Right lobe of liver (tissue), 6 donors: Measurements from ENCODE around the gene PDE6B. TPM values are rescaled to one million over a fixed set of nuclear protein-coding genes. Genes with fewer than 3 reads are reported as not detected.

Experiments used
- ATAC-seq, 4 donors: fragments of 200-7000 bp; cut with Tn5 transposase; one replicate each; pipeline ENCODE4 v1.9.1; 2020; ENCODE audit warnings: mild to moderate bottlenecking in 4 of 4, moderate library complexity in 4 of 4
- DNase-seq, 3 donors: peaks; one replicate each; pipeline ENCODE4 v3.0.0-alpha.2; 2020
- H3K27ac ChIP-seq, 3 donors: fragments of 200-600 bp; one replicate each; pipeline ENCODE4 v1.8.0; 2022
- H3K27me3 ChIP-seq, 2 donors: fragments of 200-600 bp; one replicate each; pipeline ENCODE4 v1.8.0; 2022
- H3K36me3 ChIP-seq, 4 donors: fragments of 200-600 bp; sonication (generic) in 1 of 4; one replicate each; pipeline versions ENCODE4 v1.5.1 to v1.8.0; 2017 to 2022; ENCODE audit warnings: control low read depth in 1 of 4
- H3K4me1 ChIP-seq, 4 donors: fragments of 200-600 bp; sonication (generic) in 1 of 4; one replicate each; pipeline versions ENCODE4 v1.5.1 to v1.8.0; 2017 to 2022; ENCODE audit warnings: control low read depth in 1 of 4
- H3K4me3 ChIP-seq, 3 donors: fragments of 200-600 bp; one replicate each; pipeline ENCODE4 v1.8.0; 2022
- H3K9me3 ChIP-seq, 4 donors: fragments of 200-600 bp; sonication (generic) in 1 of 4; one replicate each; pipeline versions ENCODE4 v1.5.1 to v1.8.0; 2017 to 2022; ENCODE audit warnings: control low read depth in 1 of 4
- CTCF ChIP-seq, 4 donors: fragments of 200-600 bp in 3 of 4; fragments of 450-650 bp in 1 of 4; IDR thresholded peaks; one replicate each; pipeline versions ENCODE4 v1.5.1 to v1.8.0; 2016 to 2022; ENCODE audit warnings: antibody characterized with exemption in 4 of 4, mild to moderate bottlenecking in 2 of 4
- POLR2A ChIP-seq: fragments of 450-650 bp; IDR thresholded peaks from one replicate; pipeline ENCODE4 v1.6.1; 2017; ENCODE audit warnings: antibody characterized with exemption, mild to moderate bottlenecking
- WGBS: methylation state at CpG from one replicate; pipeline ENCODE4 v1.1.6; 2018; ENCODE audit warnings: low coverage, low lambda C conversion rate; ENCODE audit not compliant: insufficient coverage; ENCODE audit errors: missing lambda C conversion rate; 5-methylcytosine and 5-hydroxymethylcytosine counted together
- intact Hi-C, 2 donors: fragments of 100-400 bp; cut with DNase I; formaldehyde crosslinking; loops; one replicate each; pipeline versions ENCODE4 v1.11.2 to v1.14.1; 2022
- total RNA-seq, 6 experiments: library from RNA; depleted of rRNA in 2 of 6; stranded (reverse); fragments of >200 nt in 2 of 6; fragmentation: NEBNext Ultra II Directional in 3 of 6; extraction: Animal tissue kit (Norgen Biotek cat#: 25700) in 3 of 6; gene quantifications; one replicate each; pipeline versions ENCODE4 v1.1.0 to v1.2.4, GENCODE V29; 2016 to 2023
- donor health status: DM: no; HTN: yes; CAD: no.
- donor health status: DM: no; HTN: no; CAD: no.
- donor health status: DM: no; HTN: no; CAD: no.
- donor health status: DM: no; HTN: yes; CAD: no.
- donor health status: DM: no; HTN: yes; CAD: no.

The PDE6B gene
- total RNA-seq, 6 experiments from 2014 or later, result 0.24 to 1.9 (median 0.76) TPM; not detected in 1

GRCh38 chr4:680928-681645 lies 55.7 kb downstream of the PDE6B start:
- ATAC-seq, result peak; percentile 24 to 55 (median 36)
- Histone ChIP-seq H3K27me3 (no peaks in the 10 kb centered on the region), H3K27ac (no peak overlapping the region), H3K4me3 (peak overlapping the region; percentile 33 to 48 (median 35)), H3K9me3 (no peaks in the 10 kb centered on the region), H3K4me1 (peaks cover 0 to 6% (median 3%) of the 10 kb centered on the region in 4 donors), H3K36me3 (no peaks in the 10 kb centered on the region)
- intact Hi-C loops, result no loop called here
- TF ChIP-seq POLR2A (peak; percentile 16), CTCF (IDR thresholded peaks at IDR 0.05) (no peak)
- no CpG with 5 or more reads among the region's 62 CpGs for WGBS
- DNase-seq, result peak in 2 of 3 donors; percentile 67 to 73

DNA sequence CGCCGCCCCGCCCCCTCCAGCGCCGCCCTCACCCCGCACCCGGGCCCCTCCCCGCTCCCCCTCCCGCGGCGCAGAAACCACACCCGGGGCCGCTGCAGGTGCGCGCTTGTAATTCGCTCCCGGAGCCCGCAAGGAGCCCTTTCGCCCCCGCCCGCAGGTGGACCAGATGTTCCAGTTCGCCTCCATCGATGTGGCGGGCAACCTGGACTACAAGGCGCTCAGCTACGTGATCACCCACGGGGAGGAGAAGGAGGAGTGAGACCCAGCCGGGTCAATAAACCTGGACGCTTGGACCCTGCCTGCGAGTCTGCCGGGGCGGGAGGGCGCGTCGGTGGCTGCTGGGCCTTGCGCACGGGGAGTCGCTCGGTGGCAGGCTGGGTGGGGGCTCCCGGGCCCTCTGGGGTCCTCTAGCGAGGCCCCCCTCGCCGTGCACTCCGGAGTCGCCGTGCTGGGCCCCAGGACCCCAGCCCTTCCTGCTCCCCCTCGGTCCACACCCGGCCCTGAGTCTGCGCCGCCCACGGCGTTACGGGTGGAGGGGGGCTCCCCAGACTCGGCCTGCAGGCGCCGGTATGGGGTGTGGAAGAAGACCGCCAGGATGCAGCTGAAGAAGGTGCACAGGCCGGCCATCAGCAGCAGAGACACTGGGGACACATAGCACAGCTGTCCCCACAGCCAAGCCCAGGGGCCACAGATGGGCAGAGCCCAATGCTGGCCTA lies 56.5 kb downstream of the PDE6B start:
- no peaks in the 10 kb centered on the region for H3K27me3 ChIP-seq
- peak overlapping the region in 1 of 3 donors; percentile 26 for H3K4me3 ChIP-seq
- H3K36me3 ChIP-seq, result no peaks in the 10 kb centered on the region
- no peaks in the 10 kb centered on the region for H3K9me3 ChIP-seq
- DNase-seq (peak in 2 of 3 donors; percentile 60 to 70), ATAC-seq (peak; percentile 17 to 63 (median 34))
- no peak overlapping the region for H3K27ac ChIP-seq
- H3K4me1 ChIP-seq, result peaks cover 0 to 11% (median 5%) of the 10 kb centered on the region in 4 donors
- WGBS, result 11% methylated on average over 13 of the region's 58 CpGs
- TF ChIP-seq POLR2A (no peak), CTCF (IDR thresholded peaks at IDR 0.05) (no peak)
- intact Hi-C loops, result no loop called here

- WGBS, result 85% methylated on average over 5 of the region's 23 CpGs
- DNase-seq (no peak), ATAC-seq (no peak)
- TF ChIP-seq POLR2A, result no peak
- no peak for TF ChIP-seq CTCF (IDR thresholded peaks at IDR 0.05)
- peaks cover 0 to 18% (median 7%) of the 10 kb centered on the region in 4 donors for H3K4me1 ChIP-seq
- no peak overlapping the region for H3K27ac ChIP-seq
- no peak overlapping the region for H3K4me3 ChIP-seq
- no peaks in the 10 kb centered on the region for H3K27me3 ChIP-seq
- H3K9me3 ChIP-seq, result no peaks in the 10 kb centered on the region
- intact Hi-C loops, result no loop called here
- H3K36me3 ChIP-seq, result no peaks in the 10 kb centered on the region
Observed at GRCh38 chr4:682490-683172, 57.3 kb downstream of the PDE6B start.

DNA sequence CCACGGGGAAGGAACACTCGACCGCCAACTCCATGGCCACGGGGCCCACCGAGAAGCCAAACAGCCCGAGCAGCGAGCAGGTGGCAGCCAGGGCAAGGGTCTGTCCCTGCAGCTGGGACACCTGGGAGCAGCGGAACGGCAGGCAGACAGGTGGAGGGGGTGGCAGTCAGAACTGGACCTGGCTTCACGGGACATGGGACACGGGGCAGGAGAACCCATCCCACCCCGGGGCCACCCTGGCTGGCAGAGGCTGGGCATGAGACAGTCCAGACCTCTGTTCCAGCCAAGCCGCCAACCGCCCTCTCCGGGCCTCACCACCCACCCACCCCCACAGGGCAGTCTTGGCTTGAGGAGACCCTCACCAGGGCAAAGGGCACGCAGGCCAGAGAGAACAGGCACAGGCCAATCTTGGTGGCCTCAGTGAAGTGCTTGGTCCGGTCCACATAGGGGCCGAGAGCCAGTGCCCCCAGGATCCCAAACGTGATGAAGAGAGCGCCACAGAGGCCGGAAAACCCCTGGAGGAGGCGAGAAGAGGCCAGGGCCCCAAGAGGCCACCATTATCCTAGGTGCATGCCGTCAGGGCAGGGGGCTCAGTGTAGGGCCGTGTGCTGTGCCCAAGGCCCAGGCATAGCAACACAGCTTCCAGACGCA lies 58.0 kb downstream of the PDE6B start:
- no peaks in the 10 kb centered on the region for H3K36me3 ChIP-seq
- ATAC-seq (no peak), DNase-seq (peak in 2 of 3 donors; percentile 29 to 56)
- H3K4me1 ChIP-seq, result peaks cover 0 to 23% (median 7%) of the 10 kb centered on the region in 4 donors
- no peak overlapping the region for H3K27ac ChIP-seq
- H3K4me3 ChIP-seq, result no peak overlapping the region
- no peaks in the 10 kb centered on the region for H3K27me3 ChIP-seq
- no peaks in the 10 kb centered on the region for H3K9me3 ChIP-seq
- 85% methylated on average over 5 of the region's 25 CpGs for WGBS
- TF ChIP-seq CTCF (IDR thresholded peaks at IDR 0.05) (no peak), POLR2A (no peak)
- intact Hi-C loops, result no loop called here
